Activated CD4-positive, alpha-beta memory T cell treated with anti-CD3 and anti-CD28 coated beads for 36 hours (primary cell): Measurements from ENCODE around the gene C1orf53. TPM values are rescaled to one million over a fixed set of nuclear protein-coding genes. Genes with fewer than 3 reads are reported as not detected.
"Not testable (repeated sequence)": the region's sequence is repeated elsewhere in the genome, so short reads cannot be mapped to it uniquely, and the experiment has no call there.

ENCODE experiments used
- CTCF ChIA-PET: fragments of 350-600 bp; sonication (Branson Sonifier 250); formaldehyde crosslinking; loops from one replicate; lab custom pipeline; 2021; ENCODE audit warnings: antibody characterized with exemption, inconsistent platforms; lab: Charles Lee
- POLR2A ChIA-PET: fragments of 350-600 bp; sonication (Branson Sonifier 250); formaldehyde crosslinking; loops from one replicate; lab custom pipeline; 2021; ENCODE audit warnings: antibody characterized with exemption; lab: Charles Lee
- DNase-seq: peaks from one replicate; pipeline ENCODE4 v3.0.0-alpha.2; 2020
- H3K27ac Mint-ChIP-seq: one replicate; pipeline ENCODE4 v1.8.0; 2021; ENCODE audit warnings: mixed read lengths
- H3K27me3 Mint-ChIP-seq: one replicate; pipeline ENCODE4 v1.8.0; 2021; ENCODE audit warnings: mixed read lengths
- H3K36me3 Mint-ChIP-seq: one replicate; pipeline ENCODE4 v1.8.0; 2021; ENCODE audit warnings: mixed read lengths
- H3K4me1 Mint-ChIP-seq: one replicate; pipeline ENCODE4 v1.8.0; 2021; ENCODE audit warnings: low read depth, mixed read lengths
- H3K4me3 Mint-ChIP-seq: one replicate; pipeline ENCODE4 v1.8.0; 2021; ENCODE audit warnings: mild to moderate bottlenecking, mixed read lengths
- H3K9me3 Mint-ChIP-seq: one replicate; pipeline ENCODE4 v1.8.0; 2021; ENCODE audit warnings: mixed read lengths
- intact Hi-C: fragments of 100-400 bp; cut with micrococcal nuclease; formaldehyde crosslinking; loops from one replicate; pipeline ENCODE4 v1.15.1; 2023
- total RNA-seq, 2 experiments: library from RNA; stranded (reverse); gene quantifications; one replicate each; pipeline ENCODE4 v1.2.3, GENCODE V29; 2021

Gene C1orf53
- total RNA-seq, 2 experiments from 2014 or later = 0.40 to 0.58 TPM

DNA sequence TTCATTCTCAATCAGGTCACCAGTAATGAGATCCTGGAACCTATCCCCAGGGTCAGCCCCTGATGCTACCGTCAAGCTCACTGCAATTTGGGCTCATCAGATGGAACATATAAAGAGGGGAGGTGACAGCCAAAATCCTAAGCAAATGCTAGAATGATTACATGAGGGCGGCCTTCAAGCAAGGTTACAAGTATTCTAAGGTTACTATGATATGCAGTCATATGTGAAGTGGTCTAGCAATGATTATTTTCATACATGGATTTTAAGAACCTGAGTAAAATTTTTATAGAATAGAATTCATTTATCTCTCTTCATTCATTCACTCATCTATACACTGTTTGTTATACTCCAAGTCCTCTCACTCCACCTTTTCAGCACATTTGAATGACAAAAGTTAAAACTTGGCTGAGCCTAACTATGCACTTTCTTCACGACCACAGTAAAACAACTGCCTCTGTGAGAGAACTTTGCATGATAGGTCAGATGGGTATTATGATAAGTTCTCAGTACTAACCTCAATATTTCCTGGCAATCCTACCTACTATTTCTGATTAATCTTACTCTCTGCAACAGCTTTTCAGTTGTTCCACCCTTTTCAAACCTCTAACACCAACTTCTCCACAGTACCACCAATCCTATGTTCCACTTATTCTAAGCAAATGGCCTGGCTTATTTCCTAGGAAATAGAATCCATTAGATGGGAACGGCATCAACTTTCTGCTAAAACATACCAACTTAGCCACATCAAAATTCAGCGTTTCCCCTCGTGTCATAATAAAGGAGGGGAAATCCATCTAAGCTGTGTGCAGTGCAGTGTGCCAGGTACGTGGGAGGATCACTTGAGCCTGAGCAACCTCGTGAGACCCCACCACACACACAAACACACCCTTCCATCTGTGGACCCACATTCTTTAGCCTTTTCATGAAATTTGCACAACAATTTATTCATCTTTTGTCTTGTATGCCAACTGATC, 46.8 kb downstream of the C1orf53 start:
- intact Hi-C loops = loop anchor here (5.0 to 10.0 kb wide), 2 partner anchors 208 to 306 kb away; partner anchors contain the start of gene NEK7
- H3K27ac Mint-ChIP-seq = peak overlapping the region; percentile 80
- H3K4me1 Mint-ChIP-seq = peaks cover 22% of the 10 kb centered on the region
- no peaks in the 10 kb centered on the region for H3K27me3 Mint-ChIP-seq
- CTCF ChIA-PET = interaction anchor here (1.5 kb wide), 1 partner anchor 8 kb away, joined by 4 read pairs; no protein-coding TSS in a partner anchor
- H3K36me3 Mint-ChIP-seq = no peaks in the 10 kb centered on the region
- DNase-seq = peak; percentile 35
- peaks cover 4% of the 10 kb centered on the region for H3K9me3 Mint-ChIP-seq
- POLR2A ChIA-PET = no interaction called here
- H3K4me3 Mint-ChIP-seq = peak overlapping the region; percentile 11

DNA sequence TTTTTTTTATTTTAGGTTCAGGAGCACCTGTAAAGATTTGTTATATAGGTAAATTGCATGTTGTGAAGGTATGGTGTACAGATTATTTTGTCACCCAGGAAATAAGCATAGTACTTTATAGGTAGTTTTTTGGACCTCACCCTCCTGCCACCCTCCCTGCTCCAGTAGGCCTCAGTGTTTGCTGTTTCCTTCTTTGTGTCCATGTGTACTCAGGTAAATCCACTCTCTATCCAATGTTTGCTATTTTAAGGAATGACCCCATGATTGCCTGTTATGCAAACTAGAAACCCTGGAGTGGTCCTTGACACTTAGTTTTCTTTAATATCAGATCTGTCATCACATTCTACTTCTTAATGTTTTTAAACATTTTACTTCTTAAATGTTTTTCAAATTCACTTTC, 48.7 kb downstream of the C1orf53 start:
- H3K27ac Mint-ChIP-seq = no peak overlapping the region
- intact Hi-C loops = no loop called here
- no peak overlapping the region for H3K4me3 Mint-ChIP-seq
- H3K9me3 Mint-ChIP-seq = peaks cover 4% of the 10 kb centered on the region
- ChIA-PET POLR2A (no interaction called here), CTCF (interaction anchor here (0.9 kb wide), 1 partner anchor 431 kb away, joined by 3 read pairs; no protein-coding TSS in a partner anchor)
- no peaks in the 10 kb centered on the region for H3K36me3 Mint-ChIP-seq
- H3K4me1 Mint-ChIP-seq = peaks cover 28% of the 10 kb centered on the region
- no peak for DNase-seq
- no peaks in the 10 kb centered on the region for H3K27me3 Mint-ChIP-seq

DNA sequence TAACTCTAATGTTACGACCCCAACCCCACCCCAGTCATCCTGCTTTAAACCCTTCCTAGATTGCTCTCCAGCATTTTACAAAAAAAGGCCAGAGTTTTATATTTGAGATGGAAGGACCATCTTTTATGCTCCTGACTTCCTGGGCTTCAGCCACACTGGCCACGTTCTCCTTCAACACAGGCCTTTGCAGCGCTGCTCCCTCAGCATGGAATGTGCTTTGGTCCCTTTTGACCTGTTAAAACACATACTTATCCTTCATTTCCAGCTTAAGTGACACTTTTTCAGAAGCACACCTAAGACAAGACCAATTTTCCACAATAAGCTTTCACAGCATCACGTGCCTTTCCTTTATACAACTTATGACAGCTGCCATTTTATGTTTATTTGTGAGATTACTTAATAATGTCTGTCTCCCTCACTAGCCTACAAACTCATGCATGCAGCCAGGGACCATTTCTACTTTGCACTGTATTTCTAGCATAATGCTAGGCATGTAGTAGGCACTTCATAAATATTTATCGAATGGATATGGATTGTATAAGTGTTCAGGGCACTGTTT, 49.3 kb downstream of the C1orf53 start:
- Mint-ChIP-seq H3K4me3 (no peak overlapping the region), H3K4me1 (peaks cover 29% of the 10 kb centered on the region), H3K27ac (no peak overlapping the region), H3K27me3 (no peaks in the 10 kb centered on the region), H3K36me3 (no peaks in the 10 kb centered on the region), H3K9me3 (peaks cover 4% of the 10 kb centered on the region)
- intact Hi-C loops = no loop called here
- no peak for DNase-seq
- CTCF ChIA-PET = interaction anchor here (0.7 kb wide), 1 partner anchor 204 kb away, joined by 3 read pairs; no protein-coding TSS in a partner anchor
- POLR2A ChIA-PET = no interaction called here

- DNase-seq, H3K27me3 Mint-ChIP-seq, CTCF ChIA-PET, POLR2A ChIA-PET, intact Hi-C loops, H3K9me3 Mint-ChIP-seq, H3K27ac Mint-ChIP-seq, H3K36me3 Mint-ChIP-seq, H3K4me3 Mint-ChIP-seq: not testable (repeated sequence)
- H3K4me1 Mint-ChIP-seq = peaks cover 24% of the 10 kb centered on the region
These were observed 51.0 kb downstream of the C1orf53 start for GRCh38 chr1:197953472-197953871.

DNA sequence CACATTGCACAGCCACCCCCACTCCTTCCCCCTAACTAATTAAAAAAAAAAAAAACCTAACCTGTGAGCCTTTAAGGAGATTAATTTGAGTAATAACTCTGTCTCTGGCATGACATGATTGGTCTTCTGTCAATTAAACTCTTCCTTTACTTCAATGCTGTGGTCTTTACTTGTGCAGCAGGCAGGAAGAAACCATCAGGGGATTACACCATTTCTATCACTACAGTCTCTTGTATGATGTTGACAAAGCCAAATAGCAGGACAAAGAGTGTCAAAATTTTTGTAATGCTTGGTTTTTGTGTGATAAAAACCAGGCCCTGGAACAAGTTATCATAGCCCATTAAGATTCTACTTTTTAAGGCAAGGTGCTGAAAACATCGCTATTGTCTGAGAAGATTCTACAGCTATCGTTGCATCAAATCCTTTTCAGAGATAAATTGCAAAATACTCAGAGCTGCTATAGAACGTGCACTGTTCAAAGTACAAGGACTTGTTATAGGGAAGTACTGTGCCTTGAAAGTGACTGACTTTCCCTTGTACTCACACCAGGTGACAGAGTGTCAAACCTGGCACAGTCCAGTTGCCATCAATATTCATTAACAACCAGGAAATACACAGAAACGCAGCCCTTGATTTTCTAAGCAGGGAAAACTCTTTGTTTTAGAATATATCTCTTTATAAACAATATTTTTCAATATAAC, 52.4 kb downstream of the C1orf53 start:
- POLR2A ChIA-PET = no interaction called here
- Mint-ChIP-seq H3K27ac (no peak overlapping the region), H3K4me1 (peaks cover 10% of the 10 kb centered on the region), H3K36me3 (no peaks in the 10 kb centered on the region), H3K9me3 (peaks cover 2% of the 10 kb centered on the region), H3K27me3 (no peaks in the 10 kb centered on the region), H3K4me3 (no peak overlapping the region)
- CTCF ChIA-PET = no interaction called here
- no peak for DNase-seq
- intact Hi-C loops = no loop called here

- Mint-ChIP-seq H3K36me3 (no peaks in the 10 kb centered on the region), H3K27me3 (no peaks in the 10 kb centered on the region), H3K4me3 (no peak overlapping the region), H3K27ac (no peak overlapping the region), H3K4me1 (peaks cover 7% of the 10 kb centered on the region), H3K9me3 (no peaks in the 10 kb centered on the region)
- no peak for DNase-seq
- POLR2A ChIA-PET = no interaction called here
- intact Hi-C loops = no loop called here
- CTCF ChIA-PET = no interaction called here
These were observed 53.3 kb downstream of the C1orf53 start for GRCh38 chr1:197955486-197956394.

Other genes starting within 250 kb of the C1orf53 start
- gene DENND1B, start 127.2 kb upstream of the C1orf53 start, total RNA-seq = 10 to 100 TPM; 12.5 to 15.6 TPM
- gene LHX9, start 14.7 kb downstream of the C1orf53 start, total RNA-seq = not detected